ENCODE data around the gene STK26.

DNA sequence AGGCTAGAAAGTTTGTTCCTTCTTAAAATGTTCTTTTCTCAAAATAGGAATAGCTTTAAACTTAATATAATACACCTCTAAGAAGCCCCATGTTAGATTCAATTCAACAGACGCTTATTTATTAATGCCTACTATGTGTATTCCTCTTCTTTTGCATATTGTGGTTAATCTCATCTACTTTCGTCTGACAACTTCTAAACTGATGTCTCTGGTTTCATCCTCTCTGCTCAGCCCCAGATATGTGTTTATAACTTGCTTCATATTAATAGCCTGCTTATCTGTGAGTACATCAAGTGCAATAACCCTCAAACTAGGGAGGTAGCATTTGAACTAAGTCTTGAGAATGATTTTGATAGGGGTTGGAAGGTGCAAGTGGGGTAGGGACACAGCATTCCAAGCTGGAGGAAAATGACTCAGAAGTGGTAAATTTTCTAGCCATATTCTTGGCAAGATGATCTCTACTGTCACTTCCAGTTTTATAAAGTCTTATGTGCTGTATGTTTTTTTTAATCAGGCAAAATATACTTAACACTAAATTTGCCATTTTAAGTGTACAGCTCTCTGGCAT lies 37.0 kb downstream of the STK26 start:
- no peak for TF ChIP-seq POLR2A (IDR thresholded peaks at IDR 0.05; ENCODE audit: extremely low read depth, insufficient read length)
- TF ChIP-seq MAX (IDR thresholded peaks at IDR 0.05; ENCODE audit: low read depth, low read length), result no peak
